Measurements from ENCODE around the gene SLC16A2. TPM values are rescaled to one million over a fixed set of nuclear protein-coding genes. Genes with fewer than 3 reads are reported as not detected.
A peak's percentile ranks its signal among the peaks of the same experiment; 100 is the strongest.

Gene SLC16A2
- total RNA-seq, 2 donors from 2014 or later = not detected

DNA sequence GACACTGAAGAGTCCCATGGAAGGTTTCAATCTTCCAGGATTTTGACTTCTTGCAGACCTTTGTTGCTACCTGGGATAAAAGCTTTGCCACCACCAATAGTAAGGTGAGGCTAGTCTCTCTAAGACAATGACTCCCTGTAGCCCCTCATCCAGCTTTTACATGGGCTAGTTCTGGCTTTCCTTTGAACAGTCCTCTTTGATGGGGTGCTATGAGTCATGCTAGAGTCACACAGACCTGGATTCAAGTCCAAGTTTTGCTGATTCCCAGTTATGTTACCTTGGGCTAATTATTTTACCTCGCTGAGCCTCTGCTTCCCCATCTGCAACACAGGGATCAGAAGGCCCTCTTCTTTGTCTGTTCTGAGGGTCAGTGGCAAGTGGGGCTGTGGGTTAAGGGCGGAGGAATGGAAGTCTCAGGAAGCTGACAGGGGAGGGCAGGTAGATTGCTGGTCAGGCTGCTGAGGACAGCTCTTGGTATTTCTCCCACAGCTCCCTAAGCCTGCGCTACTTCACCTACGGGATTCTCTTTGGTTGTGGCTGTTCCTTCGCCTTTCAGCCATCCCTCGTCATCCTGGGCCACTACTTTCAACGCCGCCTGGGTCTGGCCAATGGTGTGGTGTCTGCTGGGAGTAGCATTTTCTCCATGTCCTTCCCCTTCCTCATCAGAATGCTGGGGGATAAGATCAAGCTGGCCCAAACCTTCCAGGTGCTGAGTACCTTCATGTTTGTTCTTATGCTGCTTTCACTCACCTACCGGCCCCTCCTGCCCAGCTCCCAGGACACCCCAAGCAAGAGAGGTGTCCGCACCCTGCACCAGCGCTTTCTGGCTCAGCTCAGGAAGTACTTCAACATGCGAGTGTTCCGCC, 102.8 kb downstream of the SLC16A2 start:
- DNase-seq (ENCODE audit: low spot score) = no peak
- H3K36me3 Mint-ChIP-seq = no peaks in the 10 kb centered on the region
- ATAC-seq = no peak
- no peak overlapping the region for H3K4me3 Mint-ChIP-seq
- H3K27ac Mint-ChIP-seq = no peak overlapping the region
- no peaks in the 10 kb centered on the region for H3K4me1 Mint-ChIP-seq (ENCODE audit: low read depth in 2 of 2)
- H3K27me3 Mint-ChIP-seq = peaks cover 0 to 10% of the 10 kb centered on the region in 2 donors
- no peaks in the 10 kb centered on the region for H3K9me3 Mint-ChIP-seq

DNA sequence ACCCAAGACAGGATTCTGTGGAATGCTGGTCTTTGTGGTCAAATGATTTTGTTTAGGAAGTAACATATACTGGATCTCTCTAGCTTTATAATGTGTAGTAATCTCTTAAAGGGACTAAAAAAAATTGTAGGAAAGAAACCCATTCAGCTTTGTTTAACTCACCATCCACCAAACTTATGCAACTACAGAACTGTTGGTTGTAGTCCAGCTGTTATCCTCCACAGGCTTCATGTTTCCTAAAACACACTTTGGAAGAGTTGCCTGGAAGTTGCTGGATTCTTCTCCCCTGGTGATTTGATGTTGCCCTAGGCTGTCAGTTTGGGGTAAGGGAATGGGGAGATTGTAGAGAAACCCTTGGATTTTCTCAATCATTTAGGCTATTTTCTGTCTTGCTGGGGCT, 103.8 kb downstream of the SLC16A2 start:
- no peaks in the 10 kb centered on the region for H3K9me3 Mint-ChIP-seq
- no peaks in the 10 kb centered on the region for H3K4me1 Mint-ChIP-seq (ENCODE audit: low read depth in 2 of 2)
- peaks cover 0 to 6% of the 10 kb centered on the region in 2 donors for H3K27me3 Mint-ChIP-seq
- no peak for ATAC-seq
- no peak overlapping the region for H3K4me3 Mint-ChIP-seq
- no peak overlapping the region for H3K27ac Mint-ChIP-seq
- no peaks in the 10 kb centered on the region for H3K36me3 Mint-ChIP-seq
- no peak for DNase-seq (ENCODE audit: low spot score)

GRCh38 chrX:74526764-74527163, 105.5 kb downstream of the SLC16A2 start:
- ATAC-seq = no peak
- no peak overlapping the region for H3K27ac Mint-ChIP-seq
- H3K9me3 Mint-ChIP-seq = no peaks in the 10 kb centered on the region

GRCh38 chrX:74527350-74527749, 106.1 kb downstream of the SLC16A2 start:
- Mint-ChIP-seq H3K9me3 (no peaks in the 10 kb centered on the region), H3K4me3 (no peak overlapping the region), H3K36me3 (no peaks in the 10 kb centered on the region), H3K27me3 (peaks cover 0 to 6% of the 10 kb centered on the region in 2 donors), H3K4me1 (ENCODE audit: low read depth in 2 of 2) (no peaks in the 10 kb centered on the region), H3K27ac (no peak overlapping the region)
- ATAC-seq (no peak), DNase-seq (ENCODE audit: low spot score) (no peak)

More at GRCh38 chrX:74526764-74527163, 105.5 kb downstream of the SLC16A2 start:
- H3K36me3 Mint-ChIP-seq = no peaks in the 10 kb centered on the region
- H3K27me3 Mint-ChIP-seq = peaks cover 0 to 6% of the 10 kb centered on the region in 2 donors
- no peak overlapping the region for H3K4me3 Mint-ChIP-seq
- DNase-seq (ENCODE audit: low spot score) = no peak
- H3K4me1 Mint-ChIP-seq (ENCODE audit: low read depth in 2 of 2) = no peaks in the 10 kb centered on the region

DNA sequence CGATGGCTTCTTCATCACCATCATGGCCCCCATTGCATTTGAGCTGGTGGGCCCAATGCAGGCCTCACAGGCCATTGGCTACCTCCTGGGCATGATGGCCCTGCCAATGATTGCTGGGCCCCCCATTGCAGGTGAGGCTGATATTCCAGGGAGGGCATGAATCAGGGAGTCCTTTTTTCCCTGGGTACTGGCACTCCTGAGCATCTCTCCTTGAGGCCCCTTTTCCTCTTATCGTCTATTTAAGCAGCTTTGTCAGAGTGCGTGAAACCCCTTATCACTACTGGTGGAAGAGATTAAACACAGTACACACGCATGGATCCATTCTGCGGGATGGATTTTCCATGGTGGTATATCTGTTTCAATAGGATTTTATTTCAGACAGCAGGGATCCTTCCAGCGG, 108.0 kb downstream of the SLC16A2 start:
- Mint-ChIP-seq H3K4me1 (ENCODE audit: low read depth in 2 of 2) (peaks cover 3 to 6% of the 10 kb centered on the region in 2 donors), H3K36me3 (no peaks in the 10 kb centered on the region), H3K27ac (no peak overlapping the region), H3K9me3 (no peaks in the 10 kb centered on the region), H3K27me3 (peaks cover 0 to 8% of the 10 kb centered on the region in 2 donors), H3K4me3 (no peak overlapping the region)
- DNase-seq (ENCODE audit: low spot score) (no peak), ATAC-seq (no peak)

DNA sequence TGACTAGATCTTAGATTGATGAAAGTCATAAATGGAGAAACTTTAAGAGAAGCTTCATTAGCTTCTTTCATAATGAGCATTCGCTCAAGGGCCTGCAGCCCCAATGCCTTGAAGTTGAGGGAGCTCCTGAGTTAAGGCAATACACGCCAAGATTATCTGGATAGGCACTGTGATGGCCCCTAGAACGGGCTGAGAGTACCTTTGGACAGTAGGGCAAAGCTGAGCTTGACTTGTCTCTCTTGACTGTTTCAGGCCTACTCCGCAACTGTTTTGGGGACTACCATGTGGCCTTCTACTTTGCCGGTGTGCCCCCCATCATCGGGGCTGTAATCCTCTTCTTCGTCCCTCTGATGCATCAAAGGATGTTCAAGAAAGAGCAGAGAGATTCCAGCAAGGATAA, 109.8 kb downstream of the SLC16A2 start:
- no peak for ATAC-seq
- DNase-seq (ENCODE audit: low spot score) = no peak
- peaks cover 10 to 15% of the 10 kb centered on the region in 2 donors for H3K4me1 Mint-ChIP-seq (ENCODE audit: low read depth in 2 of 2)
- peaks cover 0 to 2% of the 10 kb centered on the region in 2 donors for H3K27me3 Mint-ChIP-seq
- H3K4me3 Mint-ChIP-seq = no peak overlapping the region
- H3K9me3 Mint-ChIP-seq = no peaks in the 10 kb centered on the region
- no peaks in the 10 kb centered on the region for H3K36me3 Mint-ChIP-seq
- no peak overlapping the region for H3K27ac Mint-ChIP-seq

- no peaks in the 10 kb centered on the region for H3K9me3 Mint-ChIP-seq
- H3K27ac Mint-ChIP-seq = peak overlapping the region; percentile 80 to 86
- ATAC-seq = peak; percentile 72 to 82
- H3K4me3 Mint-ChIP-seq = peak overlapping the region; percentile 73
- H3K27me3 Mint-ChIP-seq = peaks cover 0 to 8% of the 10 kb centered on the region in 2 donors
- no peaks in the 10 kb centered on the region for H3K36me3 Mint-ChIP-seq
- H3K4me1 Mint-ChIP-seq (ENCODE audit: low read depth in 2 of 2) = peaks cover 16 to 22% of the 10 kb centered on the region in 2 donors
- DNase-seq (ENCODE audit: low spot score) = no peak
These were observed 113.3 kb downstream of the SLC16A2 start for GRCh38 chrX:74534569-74535038.

DNA sequence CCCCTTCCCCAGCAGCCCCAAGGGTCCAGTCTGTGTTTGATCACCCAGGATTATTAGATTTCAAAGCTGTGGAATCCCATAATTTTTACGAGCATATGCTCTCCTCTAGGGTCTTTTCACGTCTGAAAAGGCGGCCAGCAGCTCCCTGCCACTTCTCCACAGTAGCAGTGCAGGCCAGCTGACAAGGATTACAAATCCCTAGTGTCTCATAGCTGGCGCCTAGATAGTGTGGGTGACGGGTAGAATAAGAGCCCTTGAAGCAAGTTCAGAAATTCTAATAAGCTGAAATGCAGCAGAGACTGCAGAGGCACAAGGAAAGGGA, 113.8 kb downstream of the SLC16A2 start:
- no peak for DNase-seq (ENCODE audit: low spot score)
- H3K36me3 Mint-ChIP-seq = no peaks in the 10 kb centered on the region
- H3K4me3 Mint-ChIP-seq = peak overlapping the region; percentile 73
- ATAC-seq = no peak
- peak overlapping the region; percentile 80 to 86 for H3K27ac Mint-ChIP-seq
- peaks cover 0 to 8% of the 10 kb centered on the region in 2 donors for H3K27me3 Mint-ChIP-seq
- H3K4me1 Mint-ChIP-seq (ENCODE audit: low read depth in 2 of 2) = peaks cover 16 to 22% of the 10 kb centered on the region in 2 donors
- no peaks in the 10 kb centered on the region for H3K9me3 Mint-ChIP-seq

DNA sequence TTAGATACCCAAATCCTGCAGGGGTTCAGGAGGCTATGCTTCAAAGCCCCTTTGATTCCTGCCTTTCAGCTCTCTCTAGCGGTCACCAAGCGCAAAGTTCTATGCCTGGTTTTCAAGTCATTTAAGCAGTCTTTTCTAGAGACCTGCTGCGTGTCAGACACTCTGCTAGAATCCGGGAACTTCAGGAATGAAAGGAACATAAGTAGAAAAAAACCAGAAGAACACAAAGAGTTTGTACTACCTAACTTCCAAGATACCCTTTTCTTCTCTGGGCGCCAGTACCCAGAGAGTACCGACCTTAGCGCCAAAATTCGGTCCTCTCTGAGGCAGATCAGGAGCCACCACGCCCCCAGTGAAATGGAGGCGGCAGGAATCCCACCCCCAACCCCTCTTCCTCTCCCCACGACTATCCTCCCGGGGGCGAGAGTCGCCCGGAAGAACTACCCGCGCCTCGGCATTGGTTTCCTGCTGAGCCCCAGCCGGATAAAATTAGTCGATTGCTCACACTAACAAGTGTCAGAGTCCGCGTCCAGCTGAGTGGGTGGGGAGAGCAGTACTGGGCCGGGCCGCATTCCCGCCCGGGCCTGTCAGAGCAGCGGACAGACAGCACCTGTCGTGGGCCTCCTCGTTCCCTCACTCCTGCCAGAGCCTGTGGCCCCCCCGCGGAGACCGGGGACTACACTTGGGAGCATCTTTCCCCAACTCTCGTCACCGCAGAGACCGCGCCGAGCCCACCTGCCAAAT, 114.3 kb downstream of the SLC16A2 start:
- Mint-ChIP-seq H3K9me3 (no peaks in the 10 kb centered on the region), H3K4me3 (peak overlapping the region; percentile 73), H3K36me3 (no peaks in the 10 kb centered on the region), H3K27me3 (peaks cover 0 to 8% of the 10 kb centered on the region in 2 donors), H3K4me1 (ENCODE audit: low read depth in 2 of 2) (peaks cover 16 to 22% of the 10 kb centered on the region in 2 donors), H3K27ac (peak overlapping the region; percentile 80 to 86)
- peak; percentile 70 for DNase-seq (ENCODE audit: low spot score)
- ATAC-seq = peak; percentile 58 to 69

DNA sequence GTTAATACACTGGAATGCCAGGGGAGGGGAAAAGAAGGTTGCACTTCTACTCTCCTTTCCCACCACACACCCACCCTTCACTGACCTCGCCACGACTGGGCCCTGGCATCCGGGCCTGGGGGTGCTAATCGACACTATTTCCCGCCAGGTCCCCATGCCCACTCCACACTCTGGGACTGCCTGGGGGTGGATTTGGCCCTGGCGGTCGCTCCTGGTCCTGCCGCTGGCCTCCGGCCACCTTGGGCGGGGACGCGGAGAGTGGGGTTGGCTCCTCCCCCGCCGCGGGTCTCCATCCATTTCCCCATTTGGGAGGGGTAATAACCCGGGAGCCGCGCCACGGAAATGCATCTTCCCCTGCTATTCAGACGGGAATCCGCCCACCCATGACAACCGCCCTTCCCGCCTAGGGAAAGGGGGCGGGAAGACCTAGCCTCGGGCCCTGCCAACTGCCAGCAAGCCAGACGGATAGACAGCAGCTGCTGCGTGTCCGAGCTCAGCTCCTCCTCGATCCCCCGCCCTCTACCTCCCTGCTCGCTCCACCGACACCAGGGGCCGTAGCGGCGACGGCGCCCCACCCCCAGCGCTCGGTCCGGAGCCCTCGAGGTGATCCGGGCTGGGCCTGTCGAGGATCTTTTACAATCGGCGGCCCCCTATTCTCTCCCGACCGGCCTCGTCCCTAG, 115.0 kb downstream of the SLC16A2 start:
- Mint-ChIP-seq H3K4me1 (ENCODE audit: low read depth in 2 of 2) (peaks cover 16 to 22% of the 10 kb centered on the region in 2 donors), H3K4me3 (peak overlapping the region; percentile 73), H3K27me3 (peaks cover 0 to 8% of the 10 kb centered on the region in 2 donors), H3K36me3 (no peaks in the 10 kb centered on the region), H3K9me3 (no peaks in the 10 kb centered on the region), H3K27ac (peak overlapping the region; percentile 80 to 86)
- peak; percentile 56 to 70 for ATAC-seq
- DNase-seq (ENCODE audit: low spot score) = peak; percentile 76

GRCh38 chrX:74536832-74537371, 115.6 kb downstream of the SLC16A2 start:
- DNase-seq (ENCODE audit: low spot score) = no peak
- H3K4me1 Mint-ChIP-seq (ENCODE audit: low read depth in 2 of 2) = peaks cover 16 to 22% of the 10 kb centered on the region in 2 donors
- H3K4me3 Mint-ChIP-seq = peak overlapping the region; percentile 73
- peaks cover 0 to 8% of the 10 kb centered on the region in 2 donors for H3K27me3 Mint-ChIP-seq
- H3K36me3 Mint-ChIP-seq = no peaks in the 10 kb centered on the region
- peak overlapping the region; percentile 68 to 86 for H3K27ac Mint-ChIP-seq
- peak; percentile 16 to 23 for ATAC-seq
- no peaks in the 10 kb centered on the region for H3K9me3 Mint-ChIP-seq

DNA sequence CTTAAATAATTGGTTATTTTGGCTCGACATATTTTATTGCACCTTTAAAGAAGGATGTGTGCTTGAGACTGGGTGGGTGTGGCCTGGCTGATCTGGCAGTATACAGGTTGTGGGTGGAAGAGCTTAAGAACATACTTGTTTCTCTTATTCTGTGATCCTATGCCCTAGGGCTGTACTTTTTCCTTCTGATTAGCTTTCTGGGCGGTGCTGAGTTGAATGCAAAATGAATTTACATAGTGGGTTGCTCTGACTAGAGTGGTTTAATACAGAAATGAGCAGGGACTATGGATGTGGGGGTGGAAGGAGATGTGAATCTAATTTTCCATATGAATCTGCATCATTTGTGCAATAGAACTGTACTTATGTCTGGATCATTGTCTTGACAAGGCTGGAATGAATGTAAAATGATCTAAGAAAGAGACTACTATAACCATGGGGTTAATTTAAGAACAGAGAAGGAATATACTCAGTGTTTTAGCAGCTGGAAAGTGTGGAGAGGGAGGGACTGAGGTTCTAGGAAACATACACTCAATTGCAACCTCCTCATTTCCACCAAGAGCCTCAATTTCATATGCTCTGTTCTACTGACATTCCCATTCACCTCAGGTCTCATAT, 119.4 kb downstream of the SLC16A2 start:
- H3K27me3 Mint-ChIP-seq = peaks cover 0 to 9% of the 10 kb centered on the region in 2 donors
- no peak overlapping the region for H3K27ac Mint-ChIP-seq
- H3K36me3 Mint-ChIP-seq = no peaks in the 10 kb centered on the region
- no peaks in the 10 kb centered on the region for H3K9me3 Mint-ChIP-seq
- DNase-seq (ENCODE audit: low spot score) (no peak), ATAC-seq (no peak)
- peaks cover 6 to 7% of the 10 kb centered on the region in 2 donors for H3K4me1 Mint-ChIP-seq (ENCODE audit: low read depth in 2 of 2)
- no peak overlapping the region for H3K4me3 Mint-ChIP-seq
